Ovary (tissue), 9 donors: ENCODE results near the gene KBTBD8. TPM values are rescaled to one million over a fixed set of nuclear protein-coding genes. Genes with fewer than 3 reads are reported as not detected.

Source experiments
- DNase-seq, 5 donors: peaks; one replicate each; pipeline ENCODE4 v3.0.0-alpha.2; 2019 to 2020
- H3K27ac ChIP-seq, 2 donors: fragments of 200-600 bp; one replicate each; pipeline versions ENCODE4 v1.5.1 to v1.8.0; 2019 to 2022
- H3K27me3 ChIP-seq: fragments of 200-600 bp; one replicate; pipeline ENCODE4 v1.8.0; 2022
- H3K36me3 ChIP-seq: fragments of 200-600 bp; sonication (generic); one replicate; pipeline ENCODE4 v1.5.1; 2019
- H3K4me1 ChIP-seq: one replicate; pipeline ENCODE4 v1.8.1; 2013; ENCODE audit warnings: mild to moderate bottlenecking, moderate library complexity; ENCODE audit not compliant: insufficient read depth
- H3K4me3 ChIP-seq: fragments of 200-600 bp; sonication (generic); one replicate; pipeline ENCODE4 v1.5.1; 2017
- H3K9me3 ChIP-seq, 2 donors: fragments of 200-600 bp in 1 of 2; sonication (generic) in 1 of 2; one replicate each; pipeline versions ENCODE4 v1.5.1 to v1.8.1; 2013 to 2019; ENCODE audit warnings: mild to moderate bottlenecking in 1 of 2, moderate library complexity in 1 of 2
- CTCF ChIP-seq, 3 donors: fragments of 450-650 bp in 2 of 3; fragments of 200-600 bp in 1 of 3; IDR thresholded peaks; one replicate each; pipeline versions ENCODE4 v1.5.1 to v1.8.0; 2016 to 2022; ENCODE audit warnings: antibody characterized with exemption in 3 of 3, mild to moderate bottlenecking in 1 of 3
- EP300 ChIP-seq: sonication (generic); formaldehyde crosslinking; IDR thresholded peaks from one replicate; pipeline ENCODE4 v1.6.1; 2017; ENCODE audit warnings: antibody characterized with exemption
- POLR2A ChIP-seq: fragments of 450-650 bp; IDR thresholded peaks from one replicate; pipeline ENCODE4 v1.6.1; 2017; ENCODE audit warnings: antibody characterized with exemption, mild to moderate bottlenecking, moderate library complexity
- WGBS, 3 donors: extraction: QIAGEN DNeasy Blood & Tissue Kit in 1 of 3; methylation state at CpG; one replicate each; pipeline versions ENCODE4 v1.1.5 to v1.1.7; 2013 to 2017; 5-methylcytosine and 5-hydroxymethylcytosine counted together
- intact Hi-C, 4 donors: fragments of 100-400 bp; cut with DNase I; formaldehyde crosslinking; loops; one replicate each; pipeline versions ENCODE4 v1.11.0 to v1.15.1; 2022 to 2023
- polyA plus RNA-seq, 2 donors: library from polyadenylated mRNA; stranded (reverse); fragments of 200-250 nt in 1 of 2; fragments of 350-450 nt in 1 of 2; fragmentation: Illumina TruSeq in 1 of 2; extraction: RNeasy Lipid Tissue Mini Kit (QIAGEN cat#74804) in 1 of 2; gene quantifications; one replicate each; pipeline ENCODE4 v1.2.3, GENCODE V29; 2013 to 2014
- total RNA-seq, 7 donors: library from RNA; depleted of rRNA in 2 of 7; stranded (reverse); fragments of >200 nt in 2 of 7; fragmentation: NEBNext Ultra II Directional in 3 of 7; extraction: Animal tissue kit (Norgen Biotek cat#: 25700) in 3 of 7; gene quantifications; one replicate each; pipeline versions ENCODE4 v1.1.0 to v1.2.4, GENCODE V29; 2016 to 2023
- donor health status: DM: no; HTN: no; CAD: no; lungs with moderate emphysema.
- donor health status: DM: no; HTN: no; CAD: no.
- donor health status: Bipolar disorder and iron deficiency.
- donor health status: DM: yes; HTN: yes; CAD: no.
- donor health status: DM: no; HTN: no; CAD: no.
- donor health status: DM: yes; HTN: yes; CAD: no.

Gene KBTBD8
- total and polyA plus RNA-seq, 9 donors = 0.07 to 0.97 (median 0.55) TPM

DNA sequence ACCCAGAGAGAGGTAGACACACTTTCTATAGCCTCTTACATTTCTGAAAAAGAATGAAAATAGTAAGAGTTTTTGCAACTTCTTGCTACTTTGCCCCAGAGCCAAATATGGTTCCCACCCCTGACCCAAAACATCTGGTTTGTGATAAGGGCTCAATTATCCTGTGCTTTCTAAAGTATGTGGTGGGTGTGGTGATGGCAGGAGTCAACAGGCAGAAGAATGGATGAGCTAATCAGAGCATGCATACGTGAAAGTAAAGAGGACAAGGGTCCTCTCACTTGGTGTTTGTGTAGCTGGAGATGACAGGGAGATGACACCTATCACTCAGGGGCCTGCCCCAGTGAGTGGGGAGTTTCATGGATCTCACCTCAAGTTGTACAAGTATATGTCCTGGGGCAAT, 19.1 kb downstream of the KBTBD8 start:
- Histone ChIP-seq H3K27me3 (no peaks in the 10 kb centered on the region), H3K4me3 (no peak overlapping the region), H3K36me3 (no peaks in the 10 kb centered on the region), H3K9me3 (no peaks in the 10 kb centered on the region), H3K4me1 (no peaks in the 10 kb centered on the region), H3K27ac (no peak overlapping the region)
- TF ChIP-seq EP300 (no peak), CTCF (IDR thresholded peaks at IDR 0.05) (no peak), POLR2A (no peak)
- no peak for DNase-seq
- 16 to 26% (median 24%) methylated on average over 1 of the region's 1 CpG for WGBS, 3 donors
- intact Hi-C loops = no loop called here

- TF ChIP-seq CTCF (IDR thresholded peaks at IDR 0.05) (no peak), POLR2A (no peak), EP300 (no peak)
- Histone ChIP-seq H3K27ac (no peak overlapping the region), H3K4me1 (no peaks in the 10 kb centered on the region), H3K27me3 (no peaks in the 10 kb centered on the region), H3K4me3 (no peak overlapping the region), H3K9me3 (no peaks in the 10 kb centered on the region), H3K36me3 (no peaks in the 10 kb centered on the region)
- 6 to 12% (median 11%) methylated on average over 12 of the region's 12 CpGs for WGBS, 3 donors
- intact Hi-C loops = no loop called here
- peak in 3 of 5 donors; percentile 11 to 50 (median 16) for DNase-seq
Measured at GRCh38 chr3:67018105-67018788, 20.1 kb downstream of the KBTBD8 start.

GRCh38 chr3:67018789-67019526, 20.9 kb downstream of the KBTBD8 start:
- Histone ChIP-seq H3K4me3 (no peak overlapping the region), H3K27me3 (no peaks in the 10 kb centered on the region), H3K36me3 (no peaks in the 10 kb centered on the region), H3K9me3 (no peaks in the 10 kb centered on the region), H3K27ac (no peak overlapping the region), H3K4me1 (no peaks in the 10 kb centered on the region)
- intact Hi-C loops = no loop called here
- 84 to 88% (median 85%) methylated on average over 13 of the region's 13 CpGs for WGBS, 3 donors
- no peak for DNase-seq
- TF ChIP-seq EP300 (no peak), CTCF (IDR thresholded peaks at IDR 0.05) (no peak)

- no peaks in the 10 kb centered on the region for H3K27me3 ChIP-seq
- no peak for DNase-seq
Measured at GRCh38 chr3:67028001-67028784, 30.1 kb downstream of the KBTBD8 start.

More at GRCh38 chr3:67028001-67028784, 30.1 kb downstream of the KBTBD8 start:
- intact Hi-C loops = no loop called here
- H3K4me1 ChIP-seq = no peaks in the 10 kb centered on the region
- no peak overlapping the region for H3K4me3 ChIP-seq
- H3K9me3 ChIP-seq = no peaks in the 10 kb centered on the region
- WGBS, 3 donors = 82 to 86% (median 85%) methylated on average over 5 of the region's 5 CpGs
- no peaks in the 10 kb centered on the region for H3K36me3 ChIP-seq
- no peak overlapping the region for H3K27ac ChIP-seq
- TF ChIP-seq EP300 (no peak), CTCF (IDR thresholded peaks at IDR 0.05) (no peak), POLR2A (no peak)
